ENCODE data around the gene DTNB. TPM values are rescaled to one million over a fixed set of nuclear protein-coding genes. Genes with fewer than 3 reads are reported as not detected.
"Not testable (repeated sequence)": the region's sequence is repeated elsewhere in the genome, so short reads cannot be mapped to it uniquely, and the experiment has no call there.

Gene DTNB
- total RNA-seq, 1 experiment from 2014 or later: 19.6 TPM

GRCh38 chr2:25671622-25672021, 1.8 kb downstream of the DTNB start:
- Histone ChIP-seq H3K27me3 (replicated peaks; ENCODE audit: insufficient read depth, low read depth, low read length, poor library complexity) (no peaks in the 10 kb centered on the region), H3K36me3 (ENCODE audit: insufficient read depth, low read length, poor library complexity, severe bottlenecking) (no peaks in the 10 kb centered on the region), H3K9me3 (ENCODE audit: low read depth, low read length, poor library complexity, severe bottlenecking) (no peaks in the 10 kb centered on the region), H3K27ac (ENCODE audit: low read depth, low read length, poor library complexity, severe bottlenecking) (no peak overlapping the region), H3K4me3 (ENCODE audit: low read depth, low read length, poor library complexity, severe bottlenecking) (no peak overlapping the region), H3K4me1 (ENCODE audit: insufficient read depth, low read length, poor library complexity, severe bottlenecking) (peaks cover 8% of the 10 kb centered on the region)
- TF ChIP-seq EZH2 (IDR thresholded peaks at IDR 0.05; ENCODE audit: borderline replicate concordance, low read depth, low read length, poor library complexity, severe bottlenecking) (no peak), CTCF (conservative IDR thresholded peaks at IDR 0.05; ENCODE audit: low read depth, low read length) (no peak)
- TSS peak; percentile 30 for BruUV-seq (replicated peaks)
- no peak for DNase-seq (ENCODE audit: low spot score)
- ChIA-PET POLR2A (ENCODE audit: low non-redundant PET) (no interaction called here), CTCF (no interaction called here)
- intact Hi-C loops (cut with micrococcal nuclease; ENCODE audit: unreplicated experiment): no loop called here

GRCh38 chr2:25669520-25669919, 3.9 kb downstream of the DTNB start:
- Histone ChIP-seq H3K27ac (ENCODE audit: low read depth, low read length, poor library complexity, severe bottlenecking) (no peak overlapping the region), H3K36me3 (ENCODE audit: insufficient read depth, low read length, poor library complexity, severe bottlenecking) (no peaks in the 10 kb centered on the region), H3K4me1 (ENCODE audit: insufficient read depth, low read length, poor library complexity, severe bottlenecking) (peaks cover 17% of the 10 kb centered on the region), H3K4me3 (ENCODE audit: low read depth, low read length, poor library complexity, severe bottlenecking) (no peak overlapping the region), H3K9me3 (ENCODE audit: low read depth, low read length, poor library complexity, severe bottlenecking) (no peaks in the 10 kb centered on the region), H3K27me3 (replicated peaks; ENCODE audit: insufficient read depth, low read depth, low read length, poor library complexity) (no peaks in the 10 kb centered on the region)
- ChIA-PET CTCF (no interaction called here), POLR2A (ENCODE audit: low non-redundant PET) (no interaction called here)
- no TSS peak for BruUV-seq (replicated peaks)
- intact Hi-C loops (cut with micrococcal nuclease; ENCODE audit: unreplicated experiment): loop anchor here (10.0 kb wide), 1 partner anchor 365 kb away; no protein-coding TSS in a partner anchor
- no peak for DNase-seq (ENCODE audit: low spot score)
- TF ChIP-seq CTCF (conservative IDR thresholded peaks at IDR 0.05; ENCODE audit: low read depth, low read length) (no peak), EZH2 (IDR thresholded peaks at IDR 0.05; ENCODE audit: borderline replicate concordance, low read depth, low read length, poor library complexity, severe bottlenecking) (no peak)

- CTCF ChIA-PET: interaction anchor here (0.7 to 0.8 kb wide), 2 partner anchors 59 to 187 kb away, joined by 3 to 4 read pairs; no protein-coding TSS in a partner anchor
- Histone ChIP-seq H3K27ac (ENCODE audit: low read depth, low read length, poor library complexity, severe bottlenecking) (no peak overlapping the region), H3K4me1 (ENCODE audit: insufficient read depth, low read length, poor library complexity, severe bottlenecking) (peaks cover 15% of the 10 kb centered on the region), H3K9me3 (ENCODE audit: low read depth, low read length, poor library complexity, severe bottlenecking) (no peaks in the 10 kb centered on the region), H3K4me3 (ENCODE audit: low read depth, low read length, poor library complexity, severe bottlenecking) (no peak overlapping the region), H3K27me3 (replicated peaks; ENCODE audit: insufficient read depth, low read depth, low read length, poor library complexity) (no peaks in the 10 kb centered on the region), H3K36me3 (ENCODE audit: insufficient read depth, low read length, poor library complexity, severe bottlenecking) (no peaks in the 10 kb centered on the region)
- TF ChIP-seq CTCF (conservative IDR thresholded peaks at IDR 0.05; ENCODE audit: low read depth, low read length) (no peak), EZH2 (IDR thresholded peaks at IDR 0.05; ENCODE audit: borderline replicate concordance, low read depth, low read length, poor library complexity, severe bottlenecking) (no peak)
- intact Hi-C loops (cut with micrococcal nuclease; ENCODE audit: unreplicated experiment): loop anchor here (10.0 kb wide), 1 partner anchor 361 kb away; no protein-coding TSS in a partner anchor
- POLR2A ChIA-PET (ENCODE audit: low non-redundant PET): no interaction called here
- no TSS peak for BruUV-seq (replicated peaks)
- DNase-seq (ENCODE audit: low spot score): no peak
Measured at GRCh38 chr2:25666218-25666617, 7.2 kb downstream of the DTNB start.

- H3K36me3 ChIP-seq (ENCODE audit: insufficient read depth, low read length, poor library complexity, severe bottlenecking); DNase-seq (ENCODE audit: low spot score); H3K27ac ChIP-seq (ENCODE audit: low read depth, low read length, poor library complexity, severe bottlenecking); H3K9me3 ChIP-seq (ENCODE audit: low read depth, low read length, poor library complexity, severe bottlenecking); H3K27me3 ChIP-seq (replicated peaks; ENCODE audit: insufficient read depth, low read depth, low read length, poor library complexity); H3K4me3 ChIP-seq (ENCODE audit: low read depth, low read length, poor library complexity, severe bottlenecking); BruUV-seq (replicated peaks); POLR2A ChIA-PET (ENCODE audit: low non-redundant PET): not testable (repeated sequence)
- intact Hi-C loops (cut with micrococcal nuclease; ENCODE audit: unreplicated experiment): loop anchor here (2.0 to 10.0 kb wide), 2 partner anchors 59 to 361 kb away; no protein-coding TSS in a partner anchor
- CTCF ChIA-PET: interaction anchor here (0.6 to 1.8 kb wide), 9 partner anchors 12 to 690 kb away, joined by 3 to 12 read pairs (median 4); no protein-coding TSS in a partner anchor
- H3K4me1 ChIP-seq (ENCODE audit: insufficient read depth, low read length, poor library complexity, severe bottlenecking): peaks cover 15% of the 10 kb centered on the region
Measured at GRCh38 chr2:25665429-25665828, 7.9 kb downstream of the DTNB start.

Data from A673 (cell line).